Fibroblast of lung (primary cell): Measurements from ENCODE around the gene LRRK1. TPM values are rescaled to one million over a fixed set of nuclear protein-coding genes. Genes with fewer than 3 reads are reported as not detected.

Experiments
- DNase-seq, 2 donors: peaks; one replicate each; pipeline versions ENCODE4 v3.0.0 to v3.0.0-alpha.2; 2010; ENCODE audit warnings: low read depth in 2 of 2
- H2AFZ ChIP-seq: 2 replicates; pipeline ENCODE4 v1.5.1; 2012; ENCODE audit warnings: low read length, control low read depth, inconsistent platforms
- H3K27ac ChIP-seq: 2 replicates; pipeline ENCODE4 v1.5.1; 2011; ENCODE audit warnings: low read length, control low read depth; ENCODE audit not compliant: insufficient read depth
- H3K27me3 ChIP-seq: 2 replicates; pipeline ENCODE4 v1.5.1; 2011; ENCODE audit warnings: mild to moderate bottlenecking, low read length; ENCODE audit not compliant: control insufficient read depth, insufficient read depth
- H3K36me3 ChIP-seq: 2 replicates; pipeline ENCODE4 v1.5.1; 2011; ENCODE audit warnings: low read length; ENCODE audit not compliant: control insufficient read depth, insufficient read depth
- H3K4me1 ChIP-seq: 2 replicates; pipeline ENCODE4 v1.5.1; 2011; ENCODE audit warnings: low read length; ENCODE audit not compliant: control insufficient read depth, insufficient read depth; ENCODE audit errors: extremely low read depth
- H3K4me2 ChIP-seq: 2 replicates; pipeline ENCODE4 v1.5.1; 2011; ENCODE audit warnings: low read length, control low read depth; ENCODE audit not compliant: insufficient read depth; ENCODE audit errors: extremely low read depth
- H3K4me3 ChIP-seq, 4 experiments: fragments of 200-600 bp in 1 of 4; sonication (generic) in 1 of 4; replicated peaks in 1 of 4; 2 replicates each; pipeline ENCODE4 v1.5.1; 2011 to 2016; ENCODE audit warnings: low read length in 4 of 4, low read depth in 3 of 4, mild to moderate bottlenecking in 3 of 4, control low read depth in 2 of 4, inconsistent platforms in 1 of 4, mixed read lengths in 1 of 4; ENCODE audit not compliant: insufficient read depth in 1 of 4; ENCODE audit errors: control extremely low read depth in 1 of 4
- H3K79me2 ChIP-seq: 2 replicates; pipeline ENCODE4 v1.5.1; 2012; ENCODE audit warnings: mild to moderate bottlenecking, low read length, inconsistent platforms; ENCODE audit not compliant: control insufficient read depth, insufficient read depth
- H3K9ac ChIP-seq: 2 replicates; pipeline ENCODE4 v1.5.1; 2011; ENCODE audit warnings: mild to moderate bottlenecking, low read length, control low read depth; ENCODE audit not compliant: insufficient read depth
- H3K9me3 ChIP-seq: 2 replicates; pipeline ENCODE4 v1.5.1; 2012; ENCODE audit warnings: low read depth, low read length; ENCODE audit not compliant: control insufficient read depth, insufficient read depth
- H4K20me1 ChIP-seq: 2 replicates; pipeline ENCODE4 v1.5.1; 2011; ENCODE audit warnings: low read length; ENCODE audit not compliant: control insufficient read depth, insufficient read depth; ENCODE audit errors: extremely low read depth
- CTCF ChIP-seq, 2 donors: IDR thresholded peaks in 1 of 2; conservative IDR thresholded peaks in 1 of 2; 1 replicate in 1 of 2; 2 replicates in 1 of 2; pipeline ENCODE4 v1.5.1; 2011 to 2012; ENCODE audit warnings: low read length in 2 of 2, control low read depth in 1 of 2, inconsistent platforms in 1 of 2, low read depth in 1 of 2, mild to moderate bottlenecking in 1 of 2
- EZH2 ChIP-seq: IDR thresholded peaks from 2 replicates; pipeline ENCODE4 v1.5.1; 2012; ENCODE audit warnings: low read length, control low read depth, mild to moderate bottlenecking; ENCODE audit errors: missing control alignments
- polyA plus RNA-seq, 2 donors: library from polyadenylated mRNA; depleted of rRNA in 1 of 2; stranded (reverse) in 1 of 2; unstranded in 1 of 2; fragments of >200 nt; gene quantifications; 2 replicates each; pipeline ENCODE4 v1.2.1, GENCODE V29; 2011 to 2012; ENCODE audit warnings: missing spikeins in 1 of 2
- total RNA-seq: library from RNA; depleted of rRNA; stranded (reverse); fragments of >200 nt; gene quantifications from 2 replicates; pipeline ENCODE4 v1.2.1, GENCODE V29; 2014

The LRRK1 gene
- total and polyA plus RNA-seq, 2 donors (not counting 1 experiment from before 2014, with no cell fraction given), result 3.8 to 12.2 TPM

- no peaks in the 10 kb centered on the region for H3K36me3 ChIP-seq
- H3K4me2 ChIP-seq, result no peak overlapping the region
- no peaks in the 10 kb centered on the region for H3K27me3 ChIP-seq
- H3K4me1 ChIP-seq, result peaks cover 2% of the 10 kb centered on the region
- peak in 1 of 2 donors; percentile 91 for DNase-seq
- H3K79me2 ChIP-seq, result no peaks in the 10 kb centered on the region
- H3K4me3 ChIP-seq, result no peak overlapping the region
- H4K20me1 ChIP-seq, result no peaks in the 10 kb centered on the region
- no peak overlapping the region for H2AFZ ChIP-seq
- H3K9ac ChIP-seq, result no peak overlapping the region
- H3K9me3 ChIP-seq, result no peaks in the 10 kb centered on the region
- no peak for TF ChIP-seq CTCF (conservative IDR thresholded peaks at IDR 0.05 in 1 of 2, IDR thresholded peaks at IDR 0.05 in 1 of 2; ENCODE audit: low read depth in 1 of 2, low read length in 2 of 2)
- no peak for TF ChIP-seq EZH2
- H3K27ac ChIP-seq, result no peak overlapping the region
Measured at GRCh38 chr15:100968050-100968966, 49.2 kb downstream of the LRRK1 start.

GRCh38 chr15:100972975-100973350 lies 53.8 kb downstream of the LRRK1 start:
- Histone ChIP-seq H3K27ac (no peak overlapping the region), H3K9ac (no peak overlapping the region), H2AFZ (no peak overlapping the region), H3K4me3 (no peak overlapping the region), H3K4me1 (peaks cover 2% of the 10 kb centered on the region), H3K27me3 (no peaks in the 10 kb centered on the region), H3K9me3 (no peaks in the 10 kb centered on the region), H3K79me2 (no peaks in the 10 kb centered on the region), H4K20me1 (no peaks in the 10 kb centered on the region), H3K36me3 (no peaks in the 10 kb centered on the region), H3K4me2 (peak overlapping the region; percentile 68)
- TF ChIP-seq EZH2, result no peak
- TF ChIP-seq CTCF (conservative IDR thresholded peaks at IDR 0.05 in 1 of 2, IDR thresholded peaks at IDR 0.05 in 1 of 2; ENCODE audit: low read depth in 1 of 2, low read length in 2 of 2), result no peak
- no peak for DNase-seq

GRCh38 chr15:100973351-100974111 lies 54.4 kb downstream of the LRRK1 start:
- peak in 1 of 2 donors; percentile 18 for DNase-seq
- Histone ChIP-seq H3K27ac (no peak overlapping the region), H3K36me3 (no peaks in the 10 kb centered on the region), H3K27me3 (no peaks in the 10 kb centered on the region), H4K20me1 (no peaks in the 10 kb centered on the region), H3K9ac (no peak overlapping the region), H2AFZ (no peak overlapping the region), H3K4me3 (peak overlapping the region in 3 of 4 experiments; percentile 8 to 44 (median 35)), H3K9me3 (no peaks in the 10 kb centered on the region), H3K4me2 (peak overlapping the region; percentile 68), H3K79me2 (no peaks in the 10 kb centered on the region), H3K4me1 (no peaks in the 10 kb centered on the region)
- TF ChIP-seq EZH2, result peak; percentile 35
- no peak for TF ChIP-seq CTCF (conservative IDR thresholded peaks at IDR 0.05 in 1 of 2, IDR thresholded peaks at IDR 0.05 in 1 of 2; ENCODE audit: low read depth in 1 of 2, low read length in 2 of 2)
